Measurements from ENCODE around the gene MAP4K2. TPM values are rescaled to one million over a fixed set of nuclear protein-coding genes. Genes with fewer than 3 reads are reported as not detected.

The MAP4K2 gene
- 23.6 TPM for total RNA-seq

GRCh38 chr11:64803158-64803845, at the start of gene MAP4K2:
TSS of gene MAP4K2 (minus strand) at chr11:64803214. CDS start at chr11:64803149, 65 bp downstream.

GRCh38 chr11:64844330-64845128, 41.5 kb upstream of the MAP4K2 start, which contains the start of gene CDC42BPG:
TSS of gene CDC42BPG (minus strand) at chr11:64844653. CDS start at chr11:64844569, 84 bp downstream.

GRCh38 chr11:64810271-64810890, 7.4 kb upstream of the MAP4K2 start, which contains the start of gene MEN1:
TSS of gene MEN1 (minus strand) at chr11:64810551. CDS start at chr11:64810109, 442 bp downstream.

DNA sequence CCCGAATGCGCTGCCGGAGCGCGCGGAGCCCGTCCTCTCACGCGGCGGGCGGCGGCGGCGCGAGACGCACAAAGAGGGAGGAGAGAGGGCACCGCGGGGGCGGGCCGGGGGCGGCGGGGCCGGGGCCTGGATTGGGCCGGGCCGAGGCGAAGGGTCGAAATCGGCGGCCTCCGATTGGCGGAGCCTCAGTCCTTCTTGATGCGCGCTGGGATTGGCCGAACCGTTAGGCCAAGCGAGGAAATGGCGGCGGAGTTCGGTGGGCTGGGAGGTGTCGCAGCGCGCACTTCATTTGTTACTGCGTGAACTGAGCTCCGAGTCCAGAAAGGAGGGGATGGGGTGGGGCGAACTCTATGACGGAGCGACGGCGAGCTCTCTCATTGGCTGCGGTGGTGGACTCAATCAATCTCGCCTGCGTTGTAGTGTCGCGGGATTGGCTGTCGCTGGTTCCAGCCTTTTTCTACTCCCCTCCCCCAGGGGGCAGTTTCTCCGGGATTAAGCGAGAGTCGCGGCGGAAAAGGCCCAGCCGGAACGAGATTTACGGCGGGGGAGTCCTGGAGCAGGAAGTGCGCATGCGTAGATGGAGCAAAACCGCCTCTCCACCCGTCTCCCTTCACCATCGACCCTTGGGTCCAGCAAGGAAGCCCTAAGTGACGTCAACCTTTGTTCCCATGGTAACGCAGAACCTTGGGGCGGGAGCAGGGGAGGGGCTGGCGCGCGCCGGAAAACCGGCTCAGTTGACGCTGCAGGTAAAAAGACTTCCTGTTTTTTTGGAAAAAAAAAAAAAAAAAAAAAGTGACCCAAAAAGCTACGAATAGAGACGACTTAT, 24.3 kb downstream of the MAP4K2 start, which contains the start of gene SF1:
TSS of gene SF1 (minus strand) at position 70 of the 826 bp plus-strand sequence. CDS start 150 bp downstream, outside the sequence.

DNA sequence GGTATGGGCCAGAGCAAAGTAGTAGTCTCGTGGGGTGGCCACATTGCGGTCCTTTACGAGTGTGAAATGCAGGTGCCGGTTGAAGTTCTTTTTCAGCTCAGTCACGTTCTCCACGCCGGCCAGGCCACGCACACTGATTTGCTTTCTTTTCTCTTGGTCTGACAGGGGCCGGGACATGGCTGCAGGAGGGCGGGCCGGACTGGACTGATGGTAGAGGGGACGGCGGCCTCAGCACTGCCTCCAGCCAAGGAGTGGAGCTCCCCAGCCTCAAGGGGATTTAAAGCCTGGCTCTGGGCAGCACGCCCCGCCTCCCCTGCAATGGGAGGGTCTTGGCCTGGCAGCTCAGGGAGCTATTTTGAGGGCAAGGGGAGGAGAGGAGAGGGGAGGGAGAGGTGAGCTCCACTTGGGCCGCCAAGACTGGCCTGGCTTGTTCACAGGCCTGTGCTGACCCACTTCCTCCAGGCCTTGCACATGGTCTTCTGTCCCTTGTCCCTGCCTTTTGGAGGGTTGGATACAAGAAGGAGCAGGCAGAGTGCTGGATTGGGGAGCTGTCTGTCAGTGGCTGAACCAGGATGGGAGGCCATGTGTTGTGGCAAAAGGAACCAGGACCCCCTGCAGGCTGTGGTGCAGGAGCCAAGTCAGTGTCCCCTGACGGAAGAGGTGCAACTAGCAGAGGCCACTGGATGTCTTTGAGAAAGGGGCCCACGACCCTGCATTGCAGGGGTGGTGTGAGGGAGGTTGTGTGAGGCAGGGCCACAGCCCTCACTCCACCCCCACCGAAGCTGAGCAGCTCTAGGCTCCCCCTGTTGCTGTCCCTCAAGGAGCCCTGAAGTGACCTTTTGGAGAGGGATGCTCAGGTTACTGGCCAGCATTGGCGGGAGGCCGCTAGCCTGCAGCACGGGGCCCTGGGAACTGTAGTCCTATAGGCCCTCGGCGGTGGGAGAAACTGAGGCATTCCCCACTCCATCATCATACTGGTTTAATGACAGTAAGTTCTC, 43.0 kb downstream of the MAP4K2 start, which contains the start of gene PYGM:
TSS of gene PYGM (minus strand) at position 253 of the 998 bp plus-strand sequence. CDS start at position 177, 76 bp downstream.

GRCh38 chr11:64743591-64744543, 59.1 kb downstream of the MAP4K2 start, which contains the start of gene RASGRP2:
TSS of gene RASGRP2 (minus strand) at chr11:64744142. CDS start at chr11:64742866, 1,276 bp downstream.

Other genes with a start within 250 kb of the MAP4K2 start
- gene SLC22A11, start 247.3 kb downstream of the MAP4K2 start, total RNA-seq: 18.3 TPM
- 4.6 TPM for gene SLC22A12, start 212.0 kb downstream of the MAP4K2 start, total RNA-seq
- 33.2 TPM for gene NRXN2, start 80.0 kb downstream of the MAP4K2 start, total RNA-seq
- 14.9 TPM for gene RASGRP2, start 59.1 kb downstream of the MAP4K2 start, total RNA-seq
- gene PYGM, start 43.2 kb downstream of the MAP4K2 start, total RNA-seq: 136 TPM
- 149 TPM for gene SF1, start 24.7 kb downstream of the MAP4K2 start, total RNA-seq
- 31.8 TPM for gene MEN1, start 7.3 kb upstream of the MAP4K2 start, total RNA-seq
- 8.7 TPM for gene CDC42BPG, start 41.4 kb upstream of the MAP4K2 start, total RNA-seq
- 62.8 TPM for gene EHD1, start 75.4 kb upstream of the MAP4K2 start, total RNA-seq
- 31.4 TPM for gene ATG2A, start 114.0 kb upstream of the MAP4K2 start, total RNA-seq
- 14.4 TPM for gene PPP2R5B, start 121.5 kb upstream of the MAP4K2 start, total RNA-seq
- gene GPHA2, start 132.7 kb upstream of the MAP4K2 start, total RNA-seq: 1.3 TPM
- gene MAJIN, start 168.9 kb upstream of the MAP4K2 start, total RNA-seq: 0.70 TPM
- 2.4 TPM for gene BATF2, start 193.8 kb upstream of the MAP4K2 start, total RNA-seq
- 91.7 TPM for gene ARL2, start 210.9 kb upstream of the MAP4K2 start, total RNA-seq
- 21.5 TPM for gene SNX15, start 224.2 kb upstream of the MAP4K2 start, total RNA-seq
- 7.8 TPM for gene SAC3D1, start 238.0 kb upstream of the MAP4K2 start, total RNA-seq

All from metanephros (tissue), 1 donor.